ENCODE data around the gene HP1BP3.

HP1BP3 gene

DNA sequence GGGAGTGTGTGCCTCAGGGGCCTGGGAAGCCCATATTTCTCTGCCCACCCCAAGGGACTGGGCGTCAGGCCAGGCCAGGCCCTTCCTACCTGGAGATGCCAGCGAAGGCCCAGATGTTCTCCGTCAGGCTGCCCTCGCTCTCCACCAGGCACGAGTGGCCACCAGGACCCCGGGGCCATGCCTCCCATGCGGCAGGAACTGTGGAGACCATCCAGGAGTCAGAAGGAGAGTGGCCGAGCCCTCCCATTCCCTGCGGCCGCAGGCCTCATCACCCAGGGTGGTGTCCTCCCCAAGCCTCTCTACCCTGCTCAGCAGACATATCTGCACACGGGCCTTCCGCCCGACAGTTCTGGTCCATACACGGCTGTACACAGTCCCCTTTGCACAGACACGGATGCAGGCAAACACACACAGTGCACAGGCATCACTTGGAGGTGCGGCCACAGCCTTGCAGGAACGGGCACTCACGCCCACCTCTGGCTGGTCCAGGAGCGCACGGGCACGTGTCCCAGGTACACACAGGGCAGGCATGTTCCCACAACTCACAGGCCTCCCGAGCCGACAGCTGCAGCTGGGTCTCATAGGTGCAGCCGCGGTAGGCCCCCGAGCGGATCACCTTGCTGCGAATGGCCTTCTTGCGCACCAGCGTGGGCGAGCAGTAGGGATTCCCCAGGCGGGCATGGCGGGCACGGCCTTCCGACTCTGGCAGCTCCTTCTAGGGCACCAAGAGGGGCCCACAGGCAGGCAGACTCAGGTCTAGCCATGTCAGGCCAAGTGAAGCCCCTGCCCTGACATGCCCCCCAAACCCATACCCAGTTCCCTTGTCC lies 63.4 kb downstream of the HP1BP3 start:
- H3K36me3 ChIP-seq (replicated peaks; ENCODE audit: low read depth, low read length): no peaks in the 10 kb centered on the region
- no peak for TF ChIP-seq EZH2phosphoT487 (IDR thresholded peaks at IDR 0.05; ENCODE audit: low read depth)
- TF ChIP-seq, protein P1, sequence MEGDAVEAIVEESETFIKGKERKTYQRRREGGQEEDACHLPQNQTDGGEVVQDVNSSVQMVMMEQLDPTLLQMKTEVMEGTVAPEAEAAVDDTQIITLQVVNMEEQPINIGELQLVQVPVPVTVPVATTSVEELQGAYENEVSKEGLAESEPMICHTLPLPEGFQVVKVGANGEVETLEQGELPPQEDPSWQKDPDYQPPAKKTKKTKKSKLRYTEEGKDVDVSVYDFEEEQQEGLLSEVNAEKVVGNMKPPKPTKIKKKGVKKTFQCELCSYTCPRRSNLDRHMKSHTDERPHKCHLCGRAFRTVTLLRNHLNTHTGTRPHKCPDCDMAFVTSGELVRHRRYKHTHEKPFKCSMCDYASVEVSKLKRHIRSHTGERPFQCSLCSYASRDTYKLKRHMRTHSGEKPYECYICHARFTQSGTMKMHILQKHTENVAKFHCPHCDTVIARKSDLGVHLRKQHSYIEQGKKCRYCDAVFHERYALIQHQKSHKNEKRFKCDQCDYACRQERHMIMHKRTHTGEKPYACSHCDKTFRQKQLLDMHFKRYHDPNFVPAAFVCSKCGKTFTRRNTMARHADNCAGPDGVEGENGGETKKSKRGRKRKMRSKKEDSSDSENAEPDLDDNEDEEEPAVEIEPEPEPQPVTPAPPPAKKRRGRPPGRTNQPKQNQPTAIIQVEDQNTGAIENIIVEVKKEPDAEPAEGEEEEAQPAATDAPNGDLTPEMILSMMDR (IDR thresholded peaks at IDR 0.05; ENCODE audit: low read depth, low read length): no peak
- H3K79me2 ChIP-seq (ENCODE audit: low read length): no peaks in the 10 kb centered on the region

DNA sequence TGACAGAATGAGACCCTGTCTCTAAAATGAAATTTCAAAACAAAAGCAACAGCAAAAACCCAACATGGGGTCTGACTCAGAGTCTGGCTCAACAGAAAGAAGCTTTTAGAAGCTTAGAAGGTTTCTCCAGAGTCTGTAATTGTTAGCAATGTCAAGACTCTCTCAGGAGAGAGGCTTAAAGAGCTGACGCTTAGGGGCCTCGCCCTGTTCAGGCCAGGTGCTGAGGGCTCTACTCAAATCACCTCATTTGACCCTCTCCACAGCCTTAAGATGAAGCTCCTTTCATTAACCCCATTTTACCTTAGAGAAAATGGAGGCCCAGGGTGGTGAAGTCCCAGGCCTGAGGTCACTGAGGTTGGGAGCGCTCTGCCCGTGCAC lies 64.0 kb downstream of the HP1BP3 start:
- H3K4me1 ChIP-seq (ENCODE audit: low read length): no peaks in the 10 kb centered on the region
- no peaks in the 10 kb centered on the region for H3K36me3 ChIP-seq (replicated peaks; ENCODE audit: low read depth, low read length)
- H3K4me3 ChIP-seq (ENCODE audit: low read length): no peak overlapping the region
- H3K27me3 ChIP-seq (ENCODE audit: low read depth, low read length): no peaks in the 10 kb centered on the region
- no peaks in the 10 kb centered on the region for H3K79me2 ChIP-seq (ENCODE audit: low read length)
- no peak overlapping the region for H3K27ac ChIP-seq (ENCODE audit: low read length)
- no peak overlapping the region for H3K4me2 ChIP-seq (ENCODE audit: low read length)
- no peak for TF ChIP-seq EZH2phosphoT487 (IDR thresholded peaks at IDR 0.05; ENCODE audit: low read depth)
- no peak overlapping the region for H2AFZ ChIP-seq (ENCODE audit: low read depth, low read length)
- no peaks in the 10 kb centered on the region for H4K20me1 ChIP-seq (ENCODE audit: insufficient read depth, low read length)
- no peak overlapping the region for H3K9ac ChIP-seq (ENCODE audit: low read length)
- no peaks in the 10 kb centered on the region for H3K9me3 ChIP-seq (ENCODE audit: insufficient read depth, low read length)

More for the DNA sequence above, 63.4 kb downstream of the HP1BP3 start:
- Histone ChIP-seq H3K4me1 (ENCODE audit: low read length) (no peaks in the 10 kb centered on the region), H3K27ac (ENCODE audit: low read length) (no peak overlapping the region), H2AFZ (ENCODE audit: low read depth, low read length) (no peak overlapping the region), H3K9me3 (ENCODE audit: insufficient read depth, low read length) (no peaks in the 10 kb centered on the region), H4K20me1 (ENCODE audit: insufficient read depth, low read length) (no peaks in the 10 kb centered on the region), H3K27me3 (ENCODE audit: low read depth, low read length) (no peaks in the 10 kb centered on the region), H3K4me2 (ENCODE audit: low read length) (no peak overlapping the region), H3K9ac (ENCODE audit: low read length) (no peak overlapping the region), H3K4me3 (ENCODE audit: low read length) (no peak overlapping the region)

GRCh38 chr1:20721117-20722061 lies 65.7 kb downstream of the HP1BP3 start:
- H2AFZ ChIP-seq (ENCODE audit: low read depth, low read length): no peak overlapping the region
- no peaks in the 10 kb centered on the region for H3K27me3 ChIP-seq (ENCODE audit: low read depth, low read length)
- H3K9me3 ChIP-seq (ENCODE audit: insufficient read depth, low read length): no peaks in the 10 kb centered on the region
- no peak overlapping the region for H3K4me3 ChIP-seq (ENCODE audit: low read length)
- no peak overlapping the region for H3K27ac ChIP-seq (ENCODE audit: low read length)
- H3K36me3 ChIP-seq (replicated peaks; ENCODE audit: low read depth, low read length): no peaks in the 10 kb centered on the region
- H3K4me2 ChIP-seq (ENCODE audit: low read length): no peak overlapping the region
- no peak overlapping the region for H3K9ac ChIP-seq (ENCODE audit: low read length)
- TF ChIP-seq, protein P1 (IDR thresholded peaks at IDR 0.05; ENCODE audit: low read depth, low read length): no peak
- no peaks in the 10 kb centered on the region for H3K4me1 ChIP-seq (ENCODE audit: low read length)
- no peaks in the 10 kb centered on the region for H3K79me2 ChIP-seq (ENCODE audit: low read length)
- H4K20me1 ChIP-seq (ENCODE audit: insufficient read depth, low read length): no peaks in the 10 kb centered on the region

DNA sequence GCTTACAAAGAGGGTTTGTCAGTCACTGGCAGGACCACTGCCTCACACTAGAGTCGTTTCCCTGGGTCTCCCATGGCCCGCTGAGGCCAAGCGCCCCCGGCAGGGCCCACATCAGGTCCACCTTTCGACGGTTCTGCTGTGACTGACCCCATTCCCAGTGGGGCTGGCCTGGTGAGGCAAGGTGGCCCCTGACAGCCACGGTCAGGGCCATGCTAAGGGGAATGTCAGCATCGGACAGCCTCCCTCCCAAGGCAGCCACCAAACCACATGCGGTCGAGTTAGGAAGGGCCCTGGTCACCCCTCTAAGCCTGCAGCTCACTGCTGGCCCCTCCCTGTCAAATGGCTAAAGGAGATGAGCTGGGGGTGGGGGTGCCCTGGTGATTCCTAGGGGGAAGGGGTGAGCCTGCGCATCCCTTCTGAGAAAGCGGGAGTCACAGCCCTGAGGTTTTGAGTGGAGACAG lies 66.4 kb downstream of the HP1BP3 start:
- no peaks in the 10 kb centered on the region for H3K4me1 ChIP-seq (ENCODE audit: low read length)
- no peak overlapping the region for H3K9ac ChIP-seq (ENCODE audit: low read length)
- no peaks in the 10 kb centered on the region for H3K79me2 ChIP-seq (ENCODE audit: low read length)
- H2AFZ ChIP-seq (ENCODE audit: low read depth, low read length): no peak overlapping the region
- H3K4me3 ChIP-seq (ENCODE audit: low read length): no peak overlapping the region
- H3K36me3 ChIP-seq (replicated peaks; ENCODE audit: low read depth, low read length): no peaks in the 10 kb centered on the region
- H4K20me1 ChIP-seq (ENCODE audit: insufficient read depth, low read length): no peaks in the 10 kb centered on the region
- H3K27me3 ChIP-seq (ENCODE audit: low read depth, low read length): no peaks in the 10 kb centered on the region
- TF ChIP-seq EZH2phosphoT487 (IDR thresholded peaks at IDR 0.05; ENCODE audit: low read depth): no peak
- TF ChIP-seq, protein P1 (IDR thresholded peaks at IDR 0.05; ENCODE audit: low read depth, low read length): no peak
- no peak overlapping the region for H3K27ac ChIP-seq (ENCODE audit: low read length)
- H3K9me3 ChIP-seq (ENCODE audit: insufficient read depth, low read length): no peaks in the 10 kb centered on the region
- no peak overlapping the region for H3K4me2 ChIP-seq (ENCODE audit: low read length)
